C4-2B (cell line): Measurements from ENCODE around the gene UBQLN2.

Experiments used
- ZFX ChIP-seq: fragments of 450-650 bp; IDR thresholded peaks from 2 replicates; pipeline ENCODE4 v1.6.1; 2017
- TF ChIP-seq, protein P1 (sequence below): fragments of 450-650 bp; conservative IDR thresholded peaks from 2 replicates; pipeline ENCODE4 v1.5.1; 2017; ENCODE audit warnings: mild to moderate bottlenecking

DNA sequence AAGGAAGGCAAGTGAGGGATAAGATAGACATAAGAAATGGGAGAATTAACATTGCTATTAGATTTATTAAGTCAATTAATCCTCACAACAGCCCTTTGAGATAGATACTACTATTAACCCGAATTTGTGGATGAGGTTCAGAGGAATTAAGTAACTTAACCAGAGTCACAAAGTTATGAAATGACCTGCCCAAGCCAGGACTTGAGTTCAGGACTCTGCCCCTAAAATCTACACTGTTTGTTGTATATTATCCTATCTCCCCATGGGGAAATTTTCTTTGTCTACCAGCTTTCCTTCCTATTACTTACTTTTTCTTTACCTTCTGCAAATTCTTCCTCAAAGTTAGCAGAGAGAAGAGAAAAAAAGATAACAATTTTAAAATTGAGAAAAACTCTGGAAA, 33.4 kb upstream of the UBQLN2 start:
- TF ChIP-seq, protein P1, sequence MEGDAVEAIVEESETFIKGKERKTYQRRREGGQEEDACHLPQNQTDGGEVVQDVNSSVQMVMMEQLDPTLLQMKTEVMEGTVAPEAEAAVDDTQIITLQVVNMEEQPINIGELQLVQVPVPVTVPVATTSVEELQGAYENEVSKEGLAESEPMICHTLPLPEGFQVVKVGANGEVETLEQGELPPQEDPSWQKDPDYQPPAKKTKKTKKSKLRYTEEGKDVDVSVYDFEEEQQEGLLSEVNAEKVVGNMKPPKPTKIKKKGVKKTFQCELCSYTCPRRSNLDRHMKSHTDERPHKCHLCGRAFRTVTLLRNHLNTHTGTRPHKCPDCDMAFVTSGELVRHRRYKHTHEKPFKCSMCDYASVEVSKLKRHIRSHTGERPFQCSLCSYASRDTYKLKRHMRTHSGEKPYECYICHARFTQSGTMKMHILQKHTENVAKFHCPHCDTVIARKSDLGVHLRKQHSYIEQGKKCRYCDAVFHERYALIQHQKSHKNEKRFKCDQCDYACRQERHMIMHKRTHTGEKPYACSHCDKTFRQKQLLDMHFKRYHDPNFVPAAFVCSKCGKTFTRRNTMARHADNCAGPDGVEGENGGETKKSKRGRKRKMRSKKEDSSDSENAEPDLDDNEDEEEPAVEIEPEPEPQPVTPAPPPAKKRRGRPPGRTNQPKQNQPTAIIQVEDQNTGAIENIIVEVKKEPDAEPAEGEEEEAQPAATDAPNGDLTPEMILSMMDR, result no peak
- no peak for TF ChIP-seq ZFX
